GM12878 (cell line): ENCODE results near the gene ATXN1.

Source experiments
- POLR2A ChIP-seq: IDR thresholded peaks from 2 replicates; pipeline ENCODE4 v1.6.1; 2011; ENCODE audit warnings: low read depth, mild to moderate bottlenecking, low read length
- TF ChIP-seq, protein P1 (sequence below), 3 experiments: IDR thresholded peaks in 2 of 3; conservative IDR thresholded peaks in 1 of 3; 2 replicates each; pipeline ENCODE4 v1.5.1; 2011; ENCODE audit warnings: low read depth in 3 of 3, low read length in 3 of 3, mild to moderate bottlenecking in 3 of 3, control low read depth in 2 of 3, moderate library complexity in 2 of 3, inconsistent platforms in 1 of 3, mixed read lengths in 1 of 3; ENCODE audit not compliant: control insufficient read depth in 2 of 3, insufficient read depth in 1 of 3; ENCODE audit errors: extremely low read depth in 1 of 3

DNA sequence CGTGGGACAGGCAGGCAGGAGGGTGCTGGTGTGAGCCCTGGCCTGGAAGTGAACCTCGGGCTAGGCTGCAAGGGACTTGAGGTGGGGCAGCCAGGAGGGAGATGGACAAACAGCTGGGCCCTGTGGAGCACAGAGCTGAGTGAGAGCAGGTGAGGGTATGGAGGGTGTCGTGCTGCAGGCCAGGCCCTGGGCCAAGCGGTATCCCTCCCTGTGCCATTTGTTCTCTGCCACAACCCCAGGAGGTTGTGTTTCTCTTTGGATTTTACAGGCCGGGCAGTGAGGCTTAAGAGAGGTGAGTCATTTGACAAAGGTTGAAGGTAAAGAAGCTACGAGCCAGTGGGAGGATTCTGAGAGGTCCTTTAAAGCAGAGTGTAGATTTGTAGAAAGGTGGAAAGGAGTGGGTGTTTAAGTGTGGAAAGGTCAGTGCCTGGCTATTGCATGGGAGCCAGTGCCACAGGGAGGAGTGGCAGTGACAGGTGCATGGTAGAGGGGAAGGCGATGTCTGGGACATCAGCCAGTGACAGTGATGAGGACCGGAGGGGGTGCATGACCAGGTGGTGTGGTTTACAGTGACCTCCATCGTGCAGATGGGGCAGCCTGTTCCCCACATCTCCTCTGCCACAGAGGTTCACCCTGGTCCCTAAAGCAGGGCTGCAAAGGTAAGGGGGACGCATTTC lies 483.1 kb downstream of the ATXN1 start:
- TF ChIP-seq, protein P1, sequence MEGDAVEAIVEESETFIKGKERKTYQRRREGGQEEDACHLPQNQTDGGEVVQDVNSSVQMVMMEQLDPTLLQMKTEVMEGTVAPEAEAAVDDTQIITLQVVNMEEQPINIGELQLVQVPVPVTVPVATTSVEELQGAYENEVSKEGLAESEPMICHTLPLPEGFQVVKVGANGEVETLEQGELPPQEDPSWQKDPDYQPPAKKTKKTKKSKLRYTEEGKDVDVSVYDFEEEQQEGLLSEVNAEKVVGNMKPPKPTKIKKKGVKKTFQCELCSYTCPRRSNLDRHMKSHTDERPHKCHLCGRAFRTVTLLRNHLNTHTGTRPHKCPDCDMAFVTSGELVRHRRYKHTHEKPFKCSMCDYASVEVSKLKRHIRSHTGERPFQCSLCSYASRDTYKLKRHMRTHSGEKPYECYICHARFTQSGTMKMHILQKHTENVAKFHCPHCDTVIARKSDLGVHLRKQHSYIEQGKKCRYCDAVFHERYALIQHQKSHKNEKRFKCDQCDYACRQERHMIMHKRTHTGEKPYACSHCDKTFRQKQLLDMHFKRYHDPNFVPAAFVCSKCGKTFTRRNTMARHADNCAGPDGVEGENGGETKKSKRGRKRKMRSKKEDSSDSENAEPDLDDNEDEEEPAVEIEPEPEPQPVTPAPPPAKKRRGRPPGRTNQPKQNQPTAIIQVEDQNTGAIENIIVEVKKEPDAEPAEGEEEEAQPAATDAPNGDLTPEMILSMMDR (IDR thresholded peaks at IDR 0.05 in 2 of 3, conservative IDR thresholded peaks at IDR 0.05 in 1 of 3; ENCODE audit: control insufficient read depth in 2 of 3, extremely low read depth in 1 of 3, insufficient read depth in 1 of 3, low read depth in 3 of 3, low read length in 3 of 3), result no peak
- no peak for TF ChIP-seq POLR2A
